Measurements from ENCODE around the gene SLC7A11.

DNA sequence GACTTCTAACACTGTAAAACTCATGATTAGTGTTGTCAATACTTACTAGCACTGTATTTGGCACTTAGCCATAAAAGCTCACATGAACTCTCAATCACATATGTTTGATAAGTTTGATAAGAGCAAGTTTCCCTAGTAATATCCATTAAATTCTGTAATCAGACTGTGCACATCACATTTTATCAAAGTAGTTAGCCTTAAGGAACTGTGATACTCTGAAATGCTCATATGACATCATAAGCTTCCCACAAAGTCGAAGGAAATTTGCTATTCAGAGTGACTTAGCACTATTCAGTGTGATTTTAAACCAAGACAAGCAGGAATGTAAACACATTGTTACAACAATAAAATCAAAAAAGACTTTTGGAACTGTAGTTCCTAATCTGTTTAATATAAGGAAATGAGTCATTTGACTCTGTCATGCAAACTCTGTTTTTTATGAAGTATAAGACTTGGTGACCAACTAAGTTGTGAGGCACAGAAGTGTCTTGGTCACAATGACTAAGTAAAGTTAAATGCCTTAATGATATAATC lies 6.7 kb downstream of the SLC7A11 start:
- TF ChIP-seq, protein P1, sequence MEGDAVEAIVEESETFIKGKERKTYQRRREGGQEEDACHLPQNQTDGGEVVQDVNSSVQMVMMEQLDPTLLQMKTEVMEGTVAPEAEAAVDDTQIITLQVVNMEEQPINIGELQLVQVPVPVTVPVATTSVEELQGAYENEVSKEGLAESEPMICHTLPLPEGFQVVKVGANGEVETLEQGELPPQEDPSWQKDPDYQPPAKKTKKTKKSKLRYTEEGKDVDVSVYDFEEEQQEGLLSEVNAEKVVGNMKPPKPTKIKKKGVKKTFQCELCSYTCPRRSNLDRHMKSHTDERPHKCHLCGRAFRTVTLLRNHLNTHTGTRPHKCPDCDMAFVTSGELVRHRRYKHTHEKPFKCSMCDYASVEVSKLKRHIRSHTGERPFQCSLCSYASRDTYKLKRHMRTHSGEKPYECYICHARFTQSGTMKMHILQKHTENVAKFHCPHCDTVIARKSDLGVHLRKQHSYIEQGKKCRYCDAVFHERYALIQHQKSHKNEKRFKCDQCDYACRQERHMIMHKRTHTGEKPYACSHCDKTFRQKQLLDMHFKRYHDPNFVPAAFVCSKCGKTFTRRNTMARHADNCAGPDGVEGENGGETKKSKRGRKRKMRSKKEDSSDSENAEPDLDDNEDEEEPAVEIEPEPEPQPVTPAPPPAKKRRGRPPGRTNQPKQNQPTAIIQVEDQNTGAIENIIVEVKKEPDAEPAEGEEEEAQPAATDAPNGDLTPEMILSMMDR (IDR thresholded peaks at IDR 0.05) = no peak
- TF ChIP-seq, protein P2, sequence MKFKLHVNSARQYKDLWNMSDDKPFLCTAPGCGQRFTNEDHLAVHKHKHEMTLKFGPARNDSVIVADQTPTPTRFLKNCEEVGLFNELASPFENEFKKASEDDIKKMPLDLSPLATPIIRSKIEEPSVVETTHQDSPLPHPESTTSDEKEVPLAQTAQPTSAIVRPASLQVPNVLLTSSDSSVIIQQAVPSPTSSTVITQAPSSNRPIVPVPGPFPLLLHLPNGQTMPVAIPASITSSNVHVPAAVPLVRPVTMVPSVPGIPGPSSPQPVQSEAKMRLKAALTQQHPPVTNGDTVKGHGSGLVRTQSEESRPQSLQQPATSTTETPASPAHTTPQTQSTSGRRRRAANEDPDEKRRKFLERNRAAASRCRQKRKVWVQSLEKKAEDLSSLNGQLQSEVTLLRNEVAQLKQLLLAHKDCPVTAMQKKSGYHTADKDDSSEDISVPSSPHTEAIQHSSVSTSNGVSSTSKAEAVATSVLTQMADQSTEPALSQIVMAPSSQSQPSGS (CRISPR knock-in tag; IDR thresholded peaks at IDR 0.05; ENCODE audit: borderline replicate concordance, low read depth) = no peak
- TF ChIP-seq CREM (CRISPR knock-in tag; IDR thresholded peaks at IDR 0.05) (no peak), FOXK1 (CRISPR knock-in tag; IDR thresholded peaks at IDR 0.05) (no peak), GABPB1 (CRISPR knock-in tag; IDR thresholded peaks at IDR 0.05) (no peak)
- TF ChIP-seq, protein P3, sequence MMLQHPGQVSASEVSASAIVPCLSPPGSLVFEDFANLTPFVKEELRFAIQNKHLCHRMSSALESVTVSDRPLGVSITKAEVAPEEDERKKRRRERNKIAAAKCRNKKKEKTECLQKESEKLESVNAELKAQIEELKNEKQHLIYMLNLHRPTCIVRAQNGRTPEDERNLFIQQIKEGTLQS (CRISPR knock-in tag; conservative IDR thresholded peaks at IDR 0.05) = no peak
- TF ChIP-seq, protein P4, sequence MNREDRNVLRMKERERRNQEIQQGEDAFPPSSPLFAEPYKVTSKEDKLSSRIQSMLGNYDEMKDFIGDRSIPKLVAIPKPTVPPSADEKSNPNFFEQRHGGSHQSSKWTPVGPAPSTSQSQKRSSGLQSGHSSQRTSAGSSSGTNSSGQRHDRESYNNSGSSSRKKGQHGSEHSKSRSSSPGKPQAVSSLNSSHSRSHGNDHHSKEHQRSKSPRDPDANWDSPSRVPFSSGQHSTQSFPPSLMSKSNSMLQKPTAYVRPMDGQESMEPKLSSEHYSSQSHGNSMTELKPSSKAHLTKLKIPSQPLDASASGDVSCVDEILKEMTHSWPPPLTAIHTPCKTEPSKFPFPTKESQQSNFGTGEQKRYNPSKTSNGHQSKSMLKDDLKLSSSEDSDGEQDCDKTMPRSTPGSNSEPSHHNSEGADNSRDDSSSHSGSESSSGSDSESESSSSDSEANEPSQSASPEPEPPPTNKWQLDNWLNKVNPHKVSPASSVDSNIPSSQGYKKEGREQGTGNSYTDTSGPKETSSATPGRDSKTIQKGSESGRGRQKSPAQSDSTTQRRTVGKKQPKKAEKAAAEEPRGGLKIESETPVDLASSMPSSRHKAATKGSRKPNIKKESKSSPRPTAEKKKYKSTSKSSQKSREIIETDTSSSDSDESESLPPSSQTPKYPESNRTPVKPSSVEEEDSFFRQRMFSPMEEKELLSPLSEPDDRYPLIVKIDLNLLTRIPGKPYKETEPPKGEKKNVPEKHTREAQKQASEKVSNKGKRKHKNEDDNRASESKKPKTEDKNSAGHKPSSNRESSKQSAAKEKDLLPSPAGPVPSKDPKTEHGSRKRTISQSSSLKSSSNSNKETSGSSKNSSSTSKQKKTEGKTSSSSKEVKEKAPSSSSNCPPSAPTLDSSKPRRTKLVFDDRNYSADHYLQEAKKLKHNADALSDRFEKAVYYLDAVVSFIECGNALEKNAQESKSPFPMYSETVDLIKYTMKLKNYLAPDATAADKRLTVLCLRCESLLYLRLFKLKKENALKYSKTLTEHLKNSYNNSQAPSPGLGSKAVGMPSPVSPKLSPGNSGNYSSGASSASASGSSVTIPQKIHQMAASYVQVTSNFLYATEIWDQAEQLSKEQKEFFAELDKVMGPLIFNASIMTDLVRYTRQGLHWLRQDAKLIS (CRISPR knock-in tag; IDR thresholded peaks at IDR 0.05; ENCODE audit: borderline replicate concordance) = no peak
- TF ChIP-seq, protein P5, sequence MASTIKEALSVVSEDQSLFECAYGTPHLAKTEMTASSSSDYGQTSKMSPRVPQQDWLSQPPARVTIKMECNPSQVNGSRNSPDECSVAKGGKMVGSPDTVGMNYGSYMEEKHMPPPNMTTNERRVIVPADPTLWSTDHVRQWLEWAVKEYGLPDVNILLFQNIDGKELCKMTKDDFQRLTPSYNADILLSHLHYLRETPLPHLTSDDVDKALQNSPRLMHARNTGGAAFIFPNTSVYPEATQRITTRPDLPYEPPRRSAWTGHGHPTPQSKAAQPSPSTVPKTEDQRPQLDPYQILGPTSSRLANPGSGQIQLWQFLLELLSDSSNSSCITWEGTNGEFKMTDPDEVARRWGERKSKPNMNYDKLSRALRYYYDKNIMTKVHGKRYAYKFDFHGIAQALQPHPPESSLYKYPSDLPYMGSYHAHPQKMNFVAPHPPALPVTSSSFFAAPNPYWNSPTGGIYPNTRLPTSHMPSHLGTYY (CRISPR knock-in tag; IDR thresholded peaks at IDR 0.05) = no peak
- TF ChIP-seq, protein P6, sequence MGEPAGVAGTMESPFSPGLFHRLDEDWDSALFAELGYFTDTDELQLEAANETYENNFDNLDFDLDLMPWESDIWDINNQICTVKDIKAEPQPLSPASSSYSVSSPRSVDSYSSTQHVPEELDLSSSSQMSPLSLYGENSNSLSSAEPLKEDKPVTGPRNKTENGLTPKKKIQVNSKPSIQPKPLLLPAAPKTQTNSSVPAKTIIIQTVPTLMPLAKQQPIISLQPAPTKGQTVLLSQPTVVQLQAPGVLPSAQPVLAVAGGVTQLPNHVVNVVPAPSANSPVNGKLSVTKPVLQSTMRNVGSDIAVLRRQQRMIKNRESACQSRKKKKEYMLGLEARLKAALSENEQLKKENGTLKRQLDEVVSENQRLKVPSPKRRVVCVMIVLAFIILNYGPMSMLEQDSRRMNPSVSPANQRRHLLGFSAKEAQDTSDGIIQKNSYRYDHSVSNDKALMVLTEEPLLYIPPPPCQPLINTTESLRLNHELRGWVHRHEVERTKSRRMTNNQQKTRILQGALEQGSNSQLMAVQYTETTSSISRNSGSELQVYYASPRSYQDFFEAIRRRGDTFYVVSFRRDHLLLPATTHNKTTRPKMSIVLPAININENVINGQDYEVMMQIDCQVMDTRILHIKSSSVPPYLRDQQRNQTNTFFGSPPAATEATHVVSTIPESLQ (CRISPR knock-in tag; IDR thresholded peaks at IDR 0.05) = no peak

Data from WTC11 (cell line).